ENCODE data around the gene CBLL1.

CBLL1 gene

GRCh38 chr7:107746006-107746405, 2.1 kb downstream of the CBLL1 start:
- DNase-seq: no peak

GRCh38 chr7:107751113-107751512, 7.2 kb downstream of the CBLL1 start:
- no peak for DNase-seq

- no peak for DNase-seq
Measured at GRCh38 chr7:107754642-107755041, 10.7 kb downstream of the CBLL1 start.

GRCh38 chr7:107758667-107759066, 14.7 kb downstream of the CBLL1 start:
- no peak for DNase-seq

- DNase-seq: no peak
Measured at GRCh38 chr7:107767391-107767790, 23.4 kb downstream of the CBLL1 start.

- DNase-seq: no peak
Measured at GRCh38 chr7:107768263-107768662, 24.3 kb downstream of the CBLL1 start.

GRCh38 chr7:107773027-107773426, 29.1 kb downstream of the CBLL1 start:
- DNase-seq: no peak

- DNase-seq: no peak
Measured at GRCh38 chr7:107777702-107778101, 33.8 kb downstream of the CBLL1 start.

GRCh38 chr7:107778283-107778682, 34.3 kb downstream of the CBLL1 start:
- no peak for DNase-seq

GRCh38 chr7:107779647-107780099, 35.7 kb downstream of the CBLL1 start:
- no peak for DNase-seq

- DNase-seq: no peak
Measured at GRCh38 chr7:107782374-107782773, 38.4 kb downstream of the CBLL1 start.

- no peak for DNase-seq
Measured at GRCh38 chr7:107783648-107784047, 39.7 kb downstream of the CBLL1 start.

GRCh38 chr7:107785170-107785569, 41.2 kb downstream of the CBLL1 start:
- DNase-seq: no peak

- DNase-seq: no peak
Measured at GRCh38 chr7:107785926-107786325, 42.0 kb downstream of the CBLL1 start.

GRCh38 chr7:107788216-107788615, 44.3 kb downstream of the CBLL1 start:
- no peak for DNase-seq

- no peak for DNase-seq
Measured at GRCh38 chr7:107788662-107789061, 44.7 kb downstream of the CBLL1 start.

- DNase-seq: no peak
Measured at GRCh38 chr7:107789647-107790046, 45.7 kb downstream of the CBLL1 start.

- DNase-seq: no peak
Measured at GRCh38 chr7:107792364-107792763, 48.4 kb downstream of the CBLL1 start.

- DNase-seq: no peak
Measured at GRCh38 chr7:107799647-107800264, 55.8 kb downstream of the CBLL1 start.

GRCh38 chr7:107803009-107803610, 59.2 kb downstream of the CBLL1 start, which contains the start of gene SLC26A3:
Gene SLC26A3 (minus strand): TSS chr7:107803223. CDS start chr7:107794509, 8,714 bp downstream.
- no peak for DNase-seq

- DNase-seq: no peak
Measured at GRCh38 chr7:107809179-107809578, 65.2 kb downstream of the CBLL1 start.

- no peak for DNase-seq
Measured at GRCh38 chr7:107810626-107811025, 66.7 kb downstream of the CBLL1 start.
